Caco-2 (cell line): ENCODE measurements around the gene IGLL5. TPM values are rescaled to one million over a fixed set of nuclear protein-coding genes. Genes with fewer than 3 reads are reported as not detected.
"Not testable (repeated sequence)": the region's sequence is repeated elsewhere in the genome, so short reads cannot be mapped to it uniquely, and the experiment has no call there.

ENCODE experiments used
- BruUV-seq: library from RNA; stranded (reverse); fragments of 400-500 nt; replicated peaks from 2 replicates; lab custom pipeline; 2021; lab: Mats Ljungman, UMichigan
- CTCF ChIA-PET: fragments of 300-600 bp; sonication (Branson Sonifier 250); formaldehyde crosslinking; loops from one replicate; lab custom pipeline; 2022; ENCODE audit warnings: antibody characterized with exemption; lab: Charles Lee
- POLR2A ChIA-PET: fragments of 300-600 bp; sonication (Branson Sonifier 250); formaldehyde crosslinking; loops from one replicate; lab custom pipeline; 2022; ENCODE audit warnings: antibody characterized with exemption; lab: Charles Lee
- DNase-seq, 2 experiments: peaks; one replicate each; pipeline versions ENCODE4 v3.0.0 to v3.0.0-alpha.2; 2020 to 2022
- H3K27me3 ChIP-seq: replicated peaks from 2 replicates; pipeline ENCODE4 v1.6.0; 2011; ENCODE audit warnings: low read length; ENCODE audit not compliant: control insufficient read depth, insufficient read depth
- H3K36me3 ChIP-seq: 2 replicates; pipeline ENCODE4 v1.5.1; 2011; ENCODE audit warnings: low read length; ENCODE audit not compliant: control insufficient read depth, insufficient read depth
- H3K4me1 ChIP-seq: fragments of 250-450 bp; sonication (Bioruptor Pico); 2 replicates; pipeline ENCODE4 v1.5.1; 2020; ENCODE audit warnings: mild to moderate bottlenecking
- H3K4me3 ChIP-seq: 2 replicates; pipeline ENCODE4 v1.5.1; 2011; ENCODE audit warnings: low read depth, mild to moderate bottlenecking, control low read depth, low read length
- H3K9me3 ChIP-seq: fragments of 250-450 bp; sonication (Bioruptor Pico); 2 replicates; pipeline ENCODE4 v1.5.1; 2020; ENCODE audit warnings: mild to moderate bottlenecking, moderate library complexity
- H3K27ac Mint-ChIP-seq: one replicate; pipeline ENCODE4 v1.8.0; 2022; ENCODE audit warnings: mixed read lengths; ENCODE audit not compliant: unreplicated experiment
- H3K27me3 Mint-ChIP-seq: one replicate; pipeline ENCODE4 v1.8.0; 2022; ENCODE audit warnings: mixed read lengths; ENCODE audit not compliant: insufficient read depth, unreplicated experiment
- H3K36me3 Mint-ChIP-seq: one replicate; pipeline ENCODE4 v1.8.0; 2022; ENCODE audit warnings: mild to moderate bottlenecking, mixed read lengths; ENCODE audit not compliant: insufficient read depth, unreplicated experiment
- H3K4me1 Mint-ChIP-seq: one replicate; pipeline ENCODE4 v1.8.0; 2022; ENCODE audit warnings: low read depth, mixed read lengths; ENCODE audit not compliant: unreplicated experiment
- H3K4me3 Mint-ChIP-seq: one replicate; pipeline ENCODE4 v1.8.0; 2022; ENCODE audit warnings: mild to moderate bottlenecking, moderate library complexity, mixed read lengths; ENCODE audit not compliant: unreplicated experiment
- H3K9me3 Mint-ChIP-seq: one replicate; pipeline ENCODE4 v1.8.0; 2022; ENCODE audit warnings: mixed read lengths; ENCODE audit not compliant: unreplicated experiment
- CTCF ChIP-seq, 2 experiments: fragments of 200-600 bp in 1 of 2; IDR thresholded peaks; 1 replicate in 1 of 2; 2 replicates in 1 of 2; pipeline versions ENCODE4 v1.5.1 to v1.8.0; 2011 to 2022; ENCODE audit warnings: antibody characterized with exemption in 1 of 2, control low read depth in 1 of 2, inconsistent platforms in 1 of 2, low read depth in 1 of 2, low read length in 1 of 2, mild to moderate bottlenecking in 1 of 2, moderate library complexity in 1 of 2; ENCODE audit not compliant: insufficient read depth in 1 of 2, severe bottlenecking in 1 of 2, unreplicated experiment in 1 of 2
- intact Hi-C: fragments of 100-400 bp; cut with micrococcal nuclease; formaldehyde crosslinking; loops from one replicate; pipeline ENCODE4 v1.10.0; 2022; ENCODE audit not compliant: unreplicated experiment
- total RNA-seq: library from RNA; stranded (reverse); gene quantifications from 2 replicates; pipeline ENCODE4 v1.2.3, GENCODE V29; 2022

IGLL5 gene
- total RNA-seq, 1 experiment from 2014 or later = not detected

DNA sequence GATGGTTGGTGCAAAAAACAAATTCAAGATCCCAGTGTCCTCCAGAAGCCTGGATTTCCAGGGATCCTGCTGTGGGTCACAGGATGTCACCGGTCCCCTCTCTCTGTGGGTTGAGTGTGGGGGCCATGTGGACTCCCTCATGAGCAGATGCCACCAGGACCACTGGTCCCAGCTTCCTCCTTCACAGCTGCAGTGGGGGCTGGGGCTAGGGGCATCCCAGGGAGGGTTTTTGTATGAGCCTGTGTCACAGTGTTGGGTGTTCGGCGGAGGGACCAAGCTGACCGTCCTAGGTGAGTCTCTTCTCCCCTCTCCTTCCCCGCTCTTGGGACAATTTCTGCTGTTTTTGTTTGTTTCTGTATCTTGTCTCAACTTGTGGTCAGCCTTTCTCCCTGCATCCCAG, 17.1 kb downstream of the IGLL5 start:
- H3K36me3 ChIP-seq, DNase-seq, BruUV-seq, CTCF ChIA-PET, H3K4me3 Mint-ChIP-seq, H3K36me3 Mint-ChIP-seq, H3K27me3 ChIP-seq, intact Hi-C loops, H3K27ac Mint-ChIP-seq, H3K4me3 ChIP-seq, H3K4me1 Mint-ChIP-seq, H3K9me3 ChIP-seq, POLR2A ChIA-PET, H3K27me3 Mint-ChIP-seq, H3K4me1 ChIP-seq, H3K9me3 Mint-ChIP-seq: not testable (repeated sequence)

DNA sequence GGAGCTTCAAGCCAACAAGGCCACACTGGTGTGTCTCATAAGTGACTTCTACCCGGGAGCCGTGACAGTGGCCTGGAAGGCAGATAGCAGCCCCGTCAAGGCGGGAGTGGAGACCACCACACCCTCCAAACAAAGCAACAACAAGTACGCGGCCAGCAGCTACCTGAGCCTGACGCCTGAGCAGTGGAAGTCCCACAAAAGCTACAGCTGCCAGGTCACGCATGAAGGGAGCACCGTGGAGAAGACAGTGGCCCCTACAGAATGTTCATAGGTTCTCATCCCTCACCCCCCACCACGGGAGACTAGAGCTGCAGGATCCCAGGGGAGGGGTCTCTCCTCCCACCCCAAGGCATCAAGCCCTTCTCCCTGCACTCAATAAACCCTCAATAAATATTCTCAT, 18.8 kb downstream of the IGLL5 start:
- CTCF ChIA-PET, H3K4me1 Mint-ChIP-seq, H3K27me3 Mint-ChIP-seq: not testable (repeated sequence)

DNA sequence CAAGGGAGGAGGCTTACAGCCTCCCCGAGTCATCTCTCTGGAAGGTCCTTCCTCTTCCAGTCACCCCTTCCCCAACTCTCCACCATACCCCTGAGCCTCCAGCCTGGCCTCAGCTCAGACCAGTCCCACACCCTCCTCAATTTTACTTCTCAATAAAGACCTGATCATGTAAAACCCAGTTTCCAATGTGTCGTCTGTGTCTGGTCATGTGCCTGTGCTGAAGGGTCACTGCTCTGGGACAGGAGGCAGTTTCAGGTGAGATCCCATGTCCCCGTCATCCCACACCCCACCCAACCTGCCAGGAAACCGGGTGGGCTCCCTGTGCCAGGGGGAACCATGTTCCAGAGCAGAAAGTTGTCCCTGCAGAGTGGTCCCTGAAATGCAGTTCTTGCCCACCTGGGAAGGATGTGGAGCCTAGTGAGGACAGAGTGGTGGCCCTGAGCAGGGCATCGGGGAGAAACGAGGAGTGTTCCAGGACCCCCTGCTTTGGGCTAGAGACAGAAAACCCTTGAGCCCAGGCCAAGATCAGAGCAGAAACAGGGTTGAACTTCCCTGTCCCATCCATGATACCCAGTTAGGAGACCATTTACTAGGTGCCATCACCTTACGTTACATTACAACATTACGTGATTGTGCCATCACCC, 19.4 kb downstream of the IGLL5 start:
- no peaks in the 10 kb centered on the region for H3K36me3 ChIP-seq
- H3K9me3 ChIP-seq = no peaks in the 10 kb centered on the region
- Mint-ChIP-seq H3K9me3 (no peaks in the 10 kb centered on the region), H3K36me3 (no peaks in the 10 kb centered on the region), H3K4me1 (no peaks in the 10 kb centered on the region), H3K4me3 (no peak overlapping the region), H3K27me3 (peaks cover 9% of the 10 kb centered on the region), H3K27ac (no peak overlapping the region)
- H3K4me3 ChIP-seq = no peak overlapping the region
- intact Hi-C loops = no loop called here
- ChIA-PET CTCF (no interaction called here), POLR2A (no interaction called here)
- no peak for TF ChIP-seq CTCF (IDR thresholded peaks at IDR 0.05; ENCODE audit: insufficient read depth in 1 of 2, low read depth in 1 of 2, low read length in 1 of 2, severe bottlenecking in 1 of 2, unreplicated experiment in 1 of 2)
- DNase-seq = no peak
- H3K4me1 ChIP-seq = no peaks in the 10 kb centered on the region
- H3K27me3 ChIP-seq = no peaks in the 10 kb centered on the region; the same call in 1 of the 2 replicates
- BruUV-seq = no TSS peak

More for the DNA sequence above, 18.8 kb downstream of the IGLL5 start:
- BruUV-seq, H3K9me3 ChIP-seq, H3K36me3 ChIP-seq, H3K27ac Mint-ChIP-seq, H3K9me3 Mint-ChIP-seq, intact Hi-C loops, H3K27me3 ChIP-seq, H3K4me3 Mint-ChIP-seq, DNase-seq, H3K36me3 Mint-ChIP-seq, H3K4me3 ChIP-seq, H3K4me1 ChIP-seq, POLR2A ChIA-PET: not testable (repeated sequence)

DNA sequence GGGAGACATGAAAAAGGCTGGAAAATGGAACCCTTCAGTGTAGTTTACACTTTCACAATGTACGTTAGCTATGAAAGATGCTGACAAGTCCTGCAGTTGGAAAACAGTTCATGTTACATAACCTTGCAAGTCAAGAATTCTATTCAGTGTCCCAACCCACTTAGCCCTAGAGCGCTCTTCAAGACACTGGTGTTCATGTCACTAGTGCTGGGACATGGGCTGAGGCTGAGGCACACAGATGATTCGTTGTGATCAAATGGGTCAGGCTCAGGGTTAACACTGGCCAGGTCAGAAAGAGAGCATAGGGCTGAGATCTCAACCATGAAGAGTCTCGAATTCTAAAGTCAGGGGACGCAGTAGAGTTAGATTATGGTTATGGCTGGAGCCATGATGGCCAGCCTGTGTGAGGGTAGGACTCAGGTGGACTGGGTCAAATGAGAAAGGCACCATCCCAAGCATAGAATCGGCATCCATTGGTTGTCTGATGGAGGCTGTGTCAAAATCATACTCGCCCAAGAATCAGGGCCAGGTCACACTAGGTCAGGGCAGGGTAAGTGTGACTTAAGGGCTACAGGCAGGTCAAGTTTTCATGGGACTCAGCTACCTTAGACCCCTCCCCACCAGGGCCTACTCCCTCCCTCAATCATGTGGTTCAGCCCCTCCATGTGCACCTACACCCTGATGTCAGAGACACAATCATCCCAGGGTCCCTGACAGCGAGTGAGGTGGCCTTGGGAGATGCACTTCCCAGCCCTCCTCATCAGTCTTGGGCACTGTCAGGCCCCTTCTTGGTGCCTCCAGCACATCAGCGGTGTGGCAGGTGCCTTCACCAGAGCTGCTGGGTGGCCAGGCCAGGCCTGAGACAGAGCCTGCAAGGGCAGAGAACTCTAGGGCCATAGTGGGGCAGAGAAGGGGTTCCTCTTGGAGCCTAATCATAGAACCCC, 20.2 kb downstream of the IGLL5 start:
- ChIA-PET POLR2A (no interaction called here), CTCF (no interaction called here)
- H3K9me3 Mint-ChIP-seq = no peaks in the 10 kb centered on the region
- H3K27me3 Mint-ChIP-seq = peaks cover 9% of the 10 kb centered on the region
- no peak overlapping the region for H3K27ac Mint-ChIP-seq
- no peak overlapping the region for H3K4me3 Mint-ChIP-seq
- Histone ChIP-seq H3K4me1 (no peaks in the 10 kb centered on the region), H3K27me3 (no peaks in the 10 kb centered on the region; the same call in 1 of the 2 replicates), H3K36me3 (no peaks in the 10 kb centered on the region), H3K4me3 (no peak overlapping the region), H3K9me3 (no peaks in the 10 kb centered on the region)
- DNase-seq = no peak
- H3K36me3 Mint-ChIP-seq = no peaks in the 10 kb centered on the region
- no peak for TF ChIP-seq CTCF (IDR thresholded peaks at IDR 0.05; ENCODE audit: insufficient read depth in 1 of 2, low read depth in 1 of 2, low read length in 1 of 2, severe bottlenecking in 1 of 2, unreplicated experiment in 1 of 2)
- no peaks in the 10 kb centered on the region for H3K4me1 Mint-ChIP-seq
- intact Hi-C loops = no loop called here
- no TSS peak for BruUV-seq
